Measurements from ENCODE around the gene FOXL3.
"Not testable (repeated sequence)": the region's sequence is repeated elsewhere in the genome, so short reads cannot be mapped to it uniquely, and the experiment has no call there.

GRCh38 chr7:297141-297540, 7.2 kb downstream of the FOXL3 start:
- not testable (repeated sequence) for TF ChIP-seq CTCF (IDR thresholded peaks at IDR 0.05); POLR2A (IDR thresholded peaks at IDR 0.05; ENCODE audit: low read depth); POLR2AphosphoS5 (IDR thresholded peaks at IDR 0.05); EP300 (IDR thresholded peaks at IDR 0.05)
